MCF 10A (cell line): ENCODE results near the gene CBFA2T3. TPM values are rescaled to one million over a fixed set of nuclear protein-coding genes. Genes with fewer than 3 reads are reported as not detected.

Source experiments
- BruUV-seq: library from RNA; stranded (reverse); fragments of 400-500 nt; replicated peaks from 2 replicates; lab custom pipeline; 2021; lab: Mats Ljungman, UMichigan
- CTCF ChIA-PET: fragments of 300-600 bp; sonication (Branson Sonifier 250); formaldehyde crosslinking; extraction: SDS; loops from one replicate; lab custom pipeline; 2021; ENCODE audit warnings: antibody characterized with exemption, inconsistent platforms; lab: Yijun Ruan, JAX
- POLR2A ChIA-PET: fragments of 300-600, 350-650 bp; sonication (Branson Sonifier 250); formaldehyde crosslinking; extraction: SDS; loops from one replicate; lab custom pipeline; 2020; ENCODE audit warnings: antibody characterized with exemption, inconsistent platforms; lab: Yijun Ruan, JAX
- DNase-seq: peaks from one replicate; pipeline ENCODE4 v3.0.0-alpha.2; 2018; ENCODE audit not compliant: unreplicated experiment
- H3K27ac Mint-ChIP-seq: one replicate; pipeline ENCODE4 v1.8.0; 2022; ENCODE audit warnings: mild to moderate bottlenecking, low read depth, mixed read lengths; ENCODE audit not compliant: unreplicated experiment
- H3K27me3 Mint-ChIP-seq: one replicate; pipeline ENCODE4 v1.8.0; 2022; ENCODE audit warnings: mixed read lengths; ENCODE audit not compliant: insufficient read depth, unreplicated experiment
- H3K36me3 Mint-ChIP-seq: one replicate; pipeline ENCODE4 v1.8.0; 2022; ENCODE audit warnings: mild to moderate bottlenecking, moderate library complexity, mixed read lengths; ENCODE audit not compliant: insufficient read depth, unreplicated experiment
- H3K4me1 Mint-ChIP-seq: one replicate; pipeline ENCODE4 v1.8.0; 2022; ENCODE audit warnings: mixed read lengths; ENCODE audit not compliant: insufficient read depth, unreplicated experiment
- H3K4me3 Mint-ChIP-seq: one replicate; pipeline ENCODE4 v1.8.0; 2022; ENCODE audit warnings: mild to moderate bottlenecking, moderate library complexity, mixed read lengths; ENCODE audit not compliant: unreplicated experiment
- H3K9me3 Mint-ChIP-seq: one replicate; pipeline ENCODE4 v1.8.0; 2022; ENCODE audit warnings: mixed read lengths; ENCODE audit not compliant: unreplicated experiment
- intact Hi-C: fragments of 100-400 bp; cut with micrococcal nuclease; formaldehyde crosslinking; loops from 2 replicates; pipeline ENCODE4 v1.14.1; 2022
- total RNA-seq: library from RNA; stranded (reverse); gene quantifications from 2 replicates; pipeline ENCODE4 v1.2.3, GENCODE V29; 2022
- TF ChIP-seq, protein P1 (sequence below): fragments of 200-600 bp; IDR thresholded peaks from one replicate; pipeline ENCODE4 v1.8.0; 2022; ENCODE audit warnings: antibody characterized with exemption, mild to moderate bottlenecking; ENCODE audit not compliant: unreplicated experiment

Gene CBFA2T3
- total RNA-seq, 1 experiment from 2014 or later, result not detected

DNA sequence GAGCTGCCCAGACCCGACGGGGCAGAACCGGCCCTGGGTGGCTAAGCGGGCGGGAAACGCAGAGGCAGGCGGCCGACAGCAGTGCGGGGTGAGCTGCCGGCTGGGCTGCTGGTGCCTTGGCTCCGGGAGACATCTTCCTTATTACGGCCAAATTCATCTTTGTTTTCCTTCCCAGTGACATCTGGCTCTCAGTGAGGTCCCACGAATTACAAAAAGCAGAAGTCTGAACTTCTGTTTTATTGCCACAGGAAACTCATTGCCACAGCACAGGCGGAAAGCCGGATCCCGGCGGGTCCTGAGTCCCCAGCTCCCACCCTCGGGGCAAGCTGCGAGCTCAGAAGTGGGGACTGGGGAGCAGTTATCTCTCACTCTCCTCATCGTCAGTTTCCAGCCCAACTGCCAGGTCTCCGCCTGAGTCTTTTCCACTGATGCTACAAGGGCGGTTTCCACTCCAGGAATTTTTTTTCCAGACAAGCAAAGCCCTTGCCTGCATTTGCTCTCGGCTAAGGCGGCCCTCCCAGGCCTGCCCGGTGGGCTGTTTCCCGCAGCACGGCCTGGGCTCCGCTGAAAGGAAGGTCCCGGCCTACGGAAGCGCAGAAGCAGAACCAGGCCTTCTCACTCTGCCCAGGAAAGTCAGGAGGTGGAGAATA, 40.3 kb downstream of the CBFA2T3 start:
- CTCF ChIA-PET, result no interaction called here
- no peaks in the 10 kb centered on the region for H3K36me3 Mint-ChIP-seq
- POLR2A ChIA-PET, result no interaction called here
- H3K9me3 Mint-ChIP-seq, result no peaks in the 10 kb centered on the region
- H3K27ac Mint-ChIP-seq, result no peak overlapping the region
- no peaks in the 10 kb centered on the region for H3K4me1 Mint-ChIP-seq
- H3K27me3 Mint-ChIP-seq, result peaks cover 13% of the 10 kb centered on the region
- no peak overlapping the region for H3K4me3 Mint-ChIP-seq
- DNase-seq, result no peak
- BruUV-seq, result no TSS peak
- TF ChIP-seq, protein P1, sequence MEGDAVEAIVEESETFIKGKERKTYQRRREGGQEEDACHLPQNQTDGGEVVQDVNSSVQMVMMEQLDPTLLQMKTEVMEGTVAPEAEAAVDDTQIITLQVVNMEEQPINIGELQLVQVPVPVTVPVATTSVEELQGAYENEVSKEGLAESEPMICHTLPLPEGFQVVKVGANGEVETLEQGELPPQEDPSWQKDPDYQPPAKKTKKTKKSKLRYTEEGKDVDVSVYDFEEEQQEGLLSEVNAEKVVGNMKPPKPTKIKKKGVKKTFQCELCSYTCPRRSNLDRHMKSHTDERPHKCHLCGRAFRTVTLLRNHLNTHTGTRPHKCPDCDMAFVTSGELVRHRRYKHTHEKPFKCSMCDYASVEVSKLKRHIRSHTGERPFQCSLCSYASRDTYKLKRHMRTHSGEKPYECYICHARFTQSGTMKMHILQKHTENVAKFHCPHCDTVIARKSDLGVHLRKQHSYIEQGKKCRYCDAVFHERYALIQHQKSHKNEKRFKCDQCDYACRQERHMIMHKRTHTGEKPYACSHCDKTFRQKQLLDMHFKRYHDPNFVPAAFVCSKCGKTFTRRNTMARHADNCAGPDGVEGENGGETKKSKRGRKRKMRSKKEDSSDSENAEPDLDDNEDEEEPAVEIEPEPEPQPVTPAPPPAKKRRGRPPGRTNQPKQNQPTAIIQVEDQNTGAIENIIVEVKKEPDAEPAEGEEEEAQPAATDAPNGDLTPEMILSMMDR, result no peak
- intact Hi-C loops, result no loop called here

DNA sequence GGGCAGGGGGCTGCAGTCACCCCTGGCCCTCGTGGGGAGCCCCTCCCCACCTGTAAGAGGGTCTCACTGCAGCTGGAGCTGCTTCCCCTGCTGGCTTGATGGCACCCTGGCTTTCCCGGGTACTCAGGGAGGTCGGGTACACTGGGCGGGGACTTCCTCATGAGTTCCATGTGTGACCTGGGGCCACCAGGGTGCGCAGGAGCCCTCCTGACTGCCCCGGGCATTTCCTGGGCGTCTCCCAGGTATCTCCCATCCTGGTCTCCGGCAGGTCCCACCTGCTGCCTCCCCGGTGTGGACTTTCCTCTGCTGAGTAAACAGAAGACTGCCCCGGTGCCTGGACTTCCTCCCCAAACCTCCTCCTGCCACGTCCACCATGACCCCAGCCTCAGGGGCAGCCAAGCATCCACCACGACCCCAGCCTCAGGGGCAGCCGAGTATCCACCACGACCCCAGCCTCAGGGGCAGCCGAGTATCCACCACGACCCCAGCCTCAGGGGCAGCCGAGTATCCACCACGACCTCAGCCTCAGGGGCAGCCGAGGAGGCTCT, 40.9 kb downstream of the CBFA2T3 start:
- intact Hi-C loops, result no loop called here
- Mint-ChIP-seq H3K36me3 (no peaks in the 10 kb centered on the region), H3K4me3 (no peak overlapping the region), H3K9me3 (no peaks in the 10 kb centered on the region), H3K27ac (no peak overlapping the region), H3K4me1 (no peaks in the 10 kb centered on the region), H3K27me3 (peaks cover 13% of the 10 kb centered on the region)
- no TSS peak for BruUV-seq
- ChIA-PET POLR2A (interaction anchor here (0.7 kb wide), 1 partner anchor 12 kb away, joined by 3 read pairs; no protein-coding TSS in a partner anchor), CTCF (no interaction called here)
- DNase-seq, result no peak
- TF ChIP-seq, protein P1, result no peak

DNA sequence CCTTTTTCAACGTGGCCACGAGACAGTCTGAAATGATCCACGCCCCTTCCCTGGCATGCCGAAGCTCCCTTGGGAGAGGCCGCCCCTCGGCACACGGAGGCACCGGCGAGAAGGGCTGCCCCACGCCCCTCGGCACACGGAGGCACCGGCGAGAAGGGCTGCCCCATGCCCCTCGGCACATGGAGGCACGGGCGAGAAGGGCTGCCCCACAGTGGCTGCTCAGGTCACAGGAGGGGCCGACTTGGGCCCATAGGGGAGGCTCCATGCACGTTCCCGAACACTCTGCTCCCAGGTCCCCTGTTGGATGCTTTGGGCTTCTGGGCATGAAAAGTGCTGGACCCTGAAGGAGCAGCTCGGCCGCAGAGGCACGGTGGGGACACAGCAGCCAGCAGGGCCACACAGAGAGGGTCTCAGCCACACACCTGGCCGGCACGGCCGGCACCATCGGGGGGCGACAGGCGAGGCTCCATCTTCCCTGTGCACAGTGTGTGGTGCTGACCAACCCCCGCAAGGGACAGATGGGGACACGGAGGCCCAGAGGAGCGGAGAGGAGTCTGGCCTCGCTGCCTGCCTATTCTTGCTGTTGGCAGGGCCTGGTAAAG, 42.8 kb downstream of the CBFA2T3 start:
- no peaks in the 10 kb centered on the region for H3K9me3 Mint-ChIP-seq

DNA sequence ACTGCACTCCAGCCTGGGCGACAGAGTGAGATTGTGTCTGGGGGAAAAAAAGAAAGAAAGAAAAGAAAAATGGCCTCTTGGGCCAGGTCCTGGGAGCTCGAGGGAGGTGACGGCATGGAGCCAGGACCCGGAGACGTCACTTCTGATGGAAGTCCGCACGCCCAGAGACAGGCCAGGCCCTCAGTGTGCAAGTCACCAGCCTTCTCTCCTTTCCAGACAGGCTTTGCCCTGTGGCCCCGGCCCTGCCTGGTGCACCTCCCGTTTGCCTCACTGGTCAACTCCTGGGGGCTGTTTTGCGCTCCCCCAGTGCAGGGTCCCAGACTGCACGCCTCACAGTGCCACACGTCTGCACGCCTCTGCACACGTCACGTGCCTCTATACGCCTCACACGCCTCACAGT, 44.1 kb downstream of the CBFA2T3 start:
- ChIA-PET CTCF (no interaction called here), POLR2A (no interaction called here)
- no peaks in the 10 kb centered on the region for H3K4me1 Mint-ChIP-seq
- TF ChIP-seq, protein P1, result no peak
- H3K9me3 Mint-ChIP-seq, result no peaks in the 10 kb centered on the region
- H3K36me3 Mint-ChIP-seq, result no peaks in the 10 kb centered on the region
- no peak for DNase-seq
- H3K27ac Mint-ChIP-seq, result no peak overlapping the region
- intact Hi-C loops, result no loop called here
- no peaks in the 10 kb centered on the region for H3K27me3 Mint-ChIP-seq
- no peak overlapping the region for H3K4me3 Mint-ChIP-seq
- BruUV-seq, result no TSS peak

More for the DNA sequence above, 42.8 kb downstream of the CBFA2T3 start:
- no peaks in the 10 kb centered on the region for H3K36me3 Mint-ChIP-seq
- BruUV-seq, result no TSS peak
- TF ChIP-seq, protein P1, result no peak
- peaks cover 8% of the 10 kb centered on the region for H3K27me3 Mint-ChIP-seq
- no peaks in the 10 kb centered on the region for H3K4me1 Mint-ChIP-seq
- no peak overlapping the region for H3K4me3 Mint-ChIP-seq
- no peak for DNase-seq
- H3K27ac Mint-ChIP-seq, result no peak overlapping the region
- intact Hi-C loops, result no loop called here
- POLR2A ChIA-PET, result no interaction called here
- CTCF ChIA-PET, result interaction anchor here (0.6 kb wide), 1 partner anchor 73 kb away, joined by 3 read pairs; no protein-coding TSS in a partner anchor
